CD4-positive, alpha-beta memory T cell (primary cell): ENCODE measurements around the gene DNAJB11. TPM values are rescaled to one million over a fixed set of nuclear protein-coding genes. Genes with fewer than 3 reads are reported as not detected.
A peak's percentile ranks its signal among the peaks of the same experiment; 100 is the strongest.

Experiments used
- CTCF ChIA-PET: fragments of 350-600 bp; sonication (Branson Sonifier 250); formaldehyde crosslinking; loops from one replicate; lab custom pipeline; 2021; ENCODE audit warnings: inconsistent platforms; ENCODE audit not compliant: partially characterized antibody; lab: Charles Lee
- POLR2A ChIA-PET: fragments of 350-600 bp; sonication (Branson Sonifier 250); formaldehyde crosslinking; loops from one replicate; lab custom pipeline; 2021; ENCODE audit not compliant: partially characterized antibody; lab: Charles Lee
- DNase-seq, 5 donors: peaks; one replicate each; pipeline versions ENCODE4 v3.0.0 to v3.0.0-alpha.2; 2020 to 2022; ENCODE audit warnings: mixed read lengths in 1 of 5
- H3K27ac ChIP-seq: one replicate; pipeline ENCODE4 v1.7.0; 2013; ENCODE audit warnings: low read depth, low read length
- H3K27me3 ChIP-seq: 2 replicates; pipeline ENCODE4 v1.7.0; 2013; ENCODE audit warnings: mild to moderate bottlenecking, low read length, moderate library complexity; ENCODE audit not compliant: insufficient read depth
- H3K36me3 ChIP-seq: 2 replicates; pipeline ENCODE4 v1.7.0; 2013; ENCODE audit warnings: mild to moderate bottlenecking, low read length, moderate library complexity; ENCODE audit not compliant: insufficient read depth
- H3K4me1 ChIP-seq: 2 replicates; pipeline ENCODE4 v1.7.0; 2013; ENCODE audit warnings: mild to moderate bottlenecking, low read length, moderate library complexity; ENCODE audit not compliant: insufficient read depth
- H3K4me3 ChIP-seq, 2 donors: one replicate each; pipeline ENCODE4 v1.7.0; 2013; ENCODE audit warnings: low read length in 2 of 2, mild to moderate bottlenecking in 1 of 2
- H3K9me3 ChIP-seq, 2 donors: one replicate each; pipeline ENCODE4 v1.7.0; 2013; ENCODE audit warnings: low read length in 2 of 2, control low read depth in 1 of 2; ENCODE audit not compliant: control insufficient read depth in 1 of 2
- H3K27ac Mint-ChIP-seq, 7 donors: one replicate each; pipeline ENCODE4 v1.8.0; 2020 to 2021; ENCODE audit warnings: mixed read lengths in 7 of 7, mild to moderate bottlenecking in 6 of 7, inconsistent platforms in 3 of 7, moderate library complexity in 3 of 7
- H3K27me3 Mint-ChIP-seq, 2 donors: one replicate each; pipeline ENCODE4 v1.8.0; 2020 to 2021; ENCODE audit warnings: mixed read lengths in 2 of 2
- H3K36me3 Mint-ChIP-seq, 2 donors: one replicate each; pipeline ENCODE4 v1.8.0; 2020 to 2021; ENCODE audit warnings: mixed read lengths in 2 of 2, inconsistent platforms in 1 of 2, mild to moderate bottlenecking in 1 of 2
- H3K4me1 Mint-ChIP-seq, 4 donors: one replicate each; pipeline ENCODE4 v1.8.0; 2020 to 2021; ENCODE audit warnings: mixed read lengths in 4 of 4, mild to moderate bottlenecking in 1 of 4
- H3K4me3 Mint-ChIP-seq, 8 donors: one replicate each; pipeline ENCODE4 v1.8.0; 2020 to 2021; ENCODE audit warnings: mixed read lengths in 8 of 8, mild to moderate bottlenecking in 7 of 8, moderate library complexity in 6 of 8, inconsistent platforms in 3 of 8
- H3K9me3 Mint-ChIP-seq, 8 donors: one replicate each; pipeline ENCODE4 v1.8.0; 2020 to 2021; ENCODE audit warnings: mixed read lengths in 8 of 8, mild to moderate bottlenecking in 5 of 8, inconsistent platforms in 3 of 8, moderate library complexity in 1 of 8
- intact Hi-C: fragments of 100-400 bp; cut with micrococcal nuclease; formaldehyde crosslinking; loops from one replicate; pipeline ENCODE4 v1.15.1; 2023
- polyA plus RNA-seq, 2 donors: library from polyadenylated mRNA; unstranded; fragments of 300-500 nt; fragmentation: Illumina TruSeq; gene quantifications; one replicate each; pipeline ENCODE4 v1.2.3, GENCODE V29; 2021
- total RNA-seq, 2 experiments: library from RNA; stranded (reverse); gene quantifications; one replicate each; pipeline ENCODE4 v1.2.3, GENCODE V29; 2021

The DNAJB11 gene
- total and polyA plus RNA-seq, 4 experiments from 2014 or later: 34.0 to 40.0 (median 38.1) TPM

GRCh38 chr3:186569779-186570095 is 783 bp upstream of the DNAJB11 start:
- Mint-ChIP-seq H3K4me3 (peak overlapping the region; percentile 89 to 100 (median 94)), H3K36me3 (peaks cover 13 to 38% of the 10 kb centered on the region in 2 donors), H3K9me3 (peaks cover 0 to 2% (median 0%) of the 10 kb centered on the region in 8 donors), H3K27me3 (no peaks in the 10 kb centered on the region), H3K27ac (peak overlapping the region; percentile 95 to 99 (median 98)), H3K4me1 (peaks cover 30 to 71% (median 47%) of the 10 kb centered on the region in 4 donors)
- peak overlapping the region; percentile 71 to 93 for H3K4me3 ChIP-seq
- no peaks in the 10 kb centered on the region for H3K9me3 ChIP-seq
- no peak for DNase-seq
- H3K36me3 ChIP-seq: peaks cover 5% of the 10 kb centered on the region
- peak overlapping the region; percentile 85 for H3K27ac ChIP-seq
- ChIA-PET CTCF (interaction anchor here (1.0 to 5.2 kb wide), 8 partner anchors 15 to 632 kb away, joined by 3 to 56 read pairs (median 4); partner anchors contain the start of genes EIF4A2 and TRA2B), POLR2A (interaction anchor here (0.7 to 8.5 kb wide), 16 partner anchors 9 to 984 kb away, joined by 3 to 100 read pairs (median 5); partner anchors contain the start of genes EIF4A2, RPL39L, SENP2 and TRA2B)
- intact Hi-C loops: loop anchor here (1.0 to 10.0 kb wide), 5 partner anchors 21 to 983 kb away; partner anchors contain the start of genes EIF4A2, RFC4, RPL39L and SENP2
- H3K4me1 ChIP-seq: peaks cover 37% of the 10 kb centered on the region
- no peaks in the 10 kb centered on the region for H3K27me3 ChIP-seq

GRCh38 chr3:186570941-186571643 is 572 bp downstream of the DNAJB11 start:
- Histone ChIP-seq H3K4me3 (peak overlapping the region; percentile 64 to 93), H3K9me3 (no peaks in the 10 kb centered on the region), H3K27me3 (no peaks in the 10 kb centered on the region), H3K4me1 (peaks cover 35% of the 10 kb centered on the region), H3K27ac (peak overlapping the region; percentile 91), H3K36me3 (peaks cover 15% of the 10 kb centered on the region)
- intact Hi-C loops: loop anchor here (1.0 to 2.0 kb wide), 4 partner anchors 20 to 985 kb away; partner anchors contain the start of genes EIF4A2, RFC4 and SENP2
- DNase-seq: no peak
- ChIA-PET CTCF (interaction anchor here (0.9 to 5.2 kb wide), 9 partner anchors 14 to 633 kb away, joined by 3 to 56 read pairs (median 4); partner anchors contain the start of genes EIF4A2 and TRA2B), POLR2A (interaction anchor here (0.7 to 8.5 kb wide), 12 partner anchors 19 to 985 kb away, joined by 3 to 100 read pairs (median 5); partner anchors contain the start of genes EIF4A2, SENP2 and TRA2B)
- no peaks in the 10 kb centered on the region for H3K27me3 Mint-ChIP-seq
- H3K36me3 Mint-ChIP-seq: peaks cover 22 to 52% of the 10 kb centered on the region in 2 donors
- H3K4me3 Mint-ChIP-seq: peak overlapping the region; percentile 89 to 100 (median 94)
- H3K9me3 Mint-ChIP-seq: peaks cover 0 to 2% (median 0%) of the 10 kb centered on the region in 8 donors
- H3K4me1 Mint-ChIP-seq: peaks cover 30 to 71% (median 44%) of the 10 kb centered on the region in 4 donors
- peak overlapping the region; percentile 89 to 99 (median 97) for H3K27ac Mint-ChIP-seq

GRCh38 chr3:186571644-186572013 is 1.1 kb downstream of the DNAJB11 start:
- no peaks in the 10 kb centered on the region for H3K27me3 Mint-ChIP-seq
- H3K27ac ChIP-seq: peak overlapping the region; percentile 91
- peak overlapping the region; percentile 88 to 99 (median 97) for H3K27ac Mint-ChIP-seq
- H3K4me3 ChIP-seq: peak overlapping the region in 1 of 2 donors; percentile 93
- no peak for DNase-seq
- H3K27me3 ChIP-seq: no peaks in the 10 kb centered on the region
- H3K36me3 Mint-ChIP-seq: peaks cover 26 to 54% of the 10 kb centered on the region in 2 donors
- ChIA-PET POLR2A (interaction anchor here (1.4 to 8.5 kb wide), 3 partner anchors 19 to 214 kb away, joined by 4 to 100 read pairs (median 5); partner anchors contain the start of gene EIF4A2), CTCF (interaction anchor here (0.9 to 5.2 kb wide), 4 partner anchors 31 to 634 kb away, joined by 3 to 56 read pairs (median 6); partner anchors contain the start of gene TRA2B)
- intact Hi-C loops: loop anchor here (2.0 kb wide), 1 partner anchor 19 kb away; no protein-coding TSS in a partner anchor
- peaks cover 20% of the 10 kb centered on the region for H3K36me3 ChIP-seq
- peak overlapping the region; percentile 89 to 100 (median 94) for H3K4me3 Mint-ChIP-seq
- H3K9me3 ChIP-seq: no peaks in the 10 kb centered on the region
- peaks cover 0 to 2% (median 0%) of the 10 kb centered on the region in 8 donors for H3K9me3 Mint-ChIP-seq
- H3K4me1 ChIP-seq: peaks cover 30% of the 10 kb centered on the region
- peaks cover 25 to 65% (median 39%) of the 10 kb centered on the region in 4 donors for H3K4me1 Mint-ChIP-seq

- peaks cover 57 to 82% of the 10 kb centered on the region in 2 donors for H3K36me3 Mint-ChIP-seq
- Histone ChIP-seq H3K36me3 (peaks cover 55% of the 10 kb centered on the region), H3K27me3 (no peaks in the 10 kb centered on the region), H3K9me3 (no peaks in the 10 kb centered on the region), H3K4me3 (no peak overlapping the region), H3K4me1 (no peaks in the 10 kb centered on the region), H3K27ac (no peak overlapping the region)
- H3K27me3 Mint-ChIP-seq: no peaks in the 10 kb centered on the region
- no peak overlapping the region for H3K27ac Mint-ChIP-seq
- no peak overlapping the region for H3K4me3 Mint-ChIP-seq
- no peaks in the 10 kb centered on the region for H3K9me3 Mint-ChIP-seq
- intact Hi-C loops: no loop called here
- ChIA-PET POLR2A (no interaction called here), CTCF (interaction anchor here (1.2 to 1.7 kb wide), 3 partner anchors 37 to 244 kb away, joined by 3 to 9 read pairs (median 5); no protein-coding TSS in a partner anchor)
- DNase-seq: no peak
- H3K4me1 Mint-ChIP-seq: peaks cover 0 to 20% (median 6%) of the 10 kb centered on the region in 4 donors
Measured at GRCh38 chr3:186577521-186577920, 7.0 kb downstream of the DNAJB11 start.

- peaks cover 70% of the 10 kb centered on the region for H3K36me3 ChIP-seq
- H3K4me1 Mint-ChIP-seq: peaks cover 0 to 5% (median 0%) of the 10 kb centered on the region in 4 donors
- POLR2A ChIA-PET: interaction anchor here (2.0 kb wide), 1 partner anchor 11 kb away, joined by 4 read pairs; the partner anchor contains the start of gene DNAJB11
- no peak overlapping the region for H3K4me3 ChIP-seq
- no peaks in the 10 kb centered on the region for H3K27me3 ChIP-seq
- H3K27me3 Mint-ChIP-seq: no peaks in the 10 kb centered on the region
- H3K4me1 ChIP-seq: no peaks in the 10 kb centered on the region
- no peaks in the 10 kb centered on the region for H3K9me3 ChIP-seq
- peaks cover 62 to 86% of the 10 kb centered on the region in 2 donors for H3K36me3 Mint-ChIP-seq
- H3K9me3 Mint-ChIP-seq: no peaks in the 10 kb centered on the region
- no peak overlapping the region for H3K27ac ChIP-seq
- intact Hi-C loops: no loop called here
- peak overlapping the region in 1 of 7 donors; percentile 69 for H3K27ac Mint-ChIP-seq
- DNase-seq: no peak
- no peak overlapping the region for H3K4me3 Mint-ChIP-seq
- CTCF ChIA-PET: interaction anchor here (0.6 to 3.5 kb wide), 3 partner anchors 9 to 36 kb away, joined by 3 to 14 read pairs (median 3); no protein-coding TSS in a partner anchor
Measured at GRCh38 chr3:186580785-186581184, 10.3 kb downstream of the DNAJB11 start.

- POLR2A ChIA-PET: no interaction called here
- intact Hi-C loops: no loop called here
- CTCF ChIA-PET: interaction anchor here (1.1 to 24.2 kb wide), 2 partner anchors 9 to 31 kb away, joined by 5 to 255 read pairs; partner anchors contain the start of gene AHSG
- Histone ChIP-seq H3K36me3 (peaks cover 59% of the 10 kb centered on the region), H3K27me3 (no peaks in the 10 kb centered on the region), H3K27ac (no peak overlapping the region), H3K4me3 (no peak overlapping the region), H3K9me3 (no peaks in the 10 kb centered on the region), H3K4me1 (no peaks in the 10 kb centered on the region)
- H3K27ac Mint-ChIP-seq: no peak overlapping the region
- no peak overlapping the region for H3K4me3 Mint-ChIP-seq
- H3K9me3 Mint-ChIP-seq: no peaks in the 10 kb centered on the region
- H3K27me3 Mint-ChIP-seq: no peaks in the 10 kb centered on the region
- no peak for DNase-seq
- H3K36me3 Mint-ChIP-seq: peaks cover 53 to 80% of the 10 kb centered on the region in 2 donors
- peaks cover 0 to 5% (median 0%) of the 10 kb centered on the region in 4 donors for H3K4me1 Mint-ChIP-seq
Measured at GRCh38 chr3:186582541-186582940, 12.0 kb downstream of the DNAJB11 start.
